Karpas-422 (cell line): ENCODE measurements around the gene HSCB. TPM values are rescaled to one million over a fixed set of nuclear protein-coding genes. Genes with fewer than 3 reads are reported as not detected.
"Not testable (repeated sequence)": the region's sequence is repeated elsewhere in the genome, so short reads cannot be mapped to it uniquely, and the experiment has no call there.

Source experiments
- DNase-seq: peaks from one replicate; pipeline ENCODE4 v3.0.0-alpha.2; 2015
- H2AFZ ChIP-seq: fragments of 200-600 bp; sonication (generic); 2 replicates; pipeline ENCODE4 v1.6.1; 2014; ENCODE audit warnings: antibody characterized with exemption, low read length, mixed read lengths
- H3K27ac ChIP-seq: fragments of 200-600 bp; sonication (generic); 2 replicates; pipeline ENCODE4 v1.5.1; 2014; ENCODE audit warnings: mild to moderate bottlenecking, low read length, moderate library complexity
- H3K27me3 ChIP-seq: fragments of 200-600 bp; sonication (generic); 2 replicates; pipeline ENCODE4 v1.6.1; 2014; ENCODE audit warnings: low read length, mixed read lengths
- H3K36me3 ChIP-seq: fragments of 200-600 bp; sonication (generic); 2 replicates; pipeline ENCODE4 v1.6.1; 2014; ENCODE audit warnings: low read length, mixed read lengths; ENCODE audit not compliant: insufficient read depth
- H3K4me1 ChIP-seq: fragments of 200-600 bp; sonication (generic); 2 replicates; pipeline ENCODE4 v1.6.1; 2014; ENCODE audit warnings: mild to moderate bottlenecking, low read length, mixed read lengths
- H3K4me2 ChIP-seq: fragments of 200-600 bp; sonication (generic); 2 replicates; pipeline ENCODE4 v1.6.1; 2014; ENCODE audit warnings: low read length, low read depth, mild to moderate bottlenecking; ENCODE audit not compliant: poor library complexity, severe bottlenecking
- H3K4me3 ChIP-seq: fragments of 200-600 bp; sonication (generic); 2 replicates; pipeline ENCODE4 v1.5.1; 2014; ENCODE audit warnings: mild to moderate bottlenecking, antibody characterized with exemption, low read length, mixed read lengths
- H3K79me2 ChIP-seq: fragments of 200-600 bp; sonication (generic); 2 replicates; pipeline ENCODE4 v1.6.1; 2014; ENCODE audit warnings: mild to moderate bottlenecking, low read length, mixed read lengths
- H3K9ac ChIP-seq: fragments of 200-600 bp; sonication (generic); 2 replicates; pipeline ENCODE4 v1.6.0; 2014; ENCODE audit warnings: low read length
- H3K9me2 ChIP-seq: fragments of 200-600 bp; sonication (generic), shearing (Covaris generic); replicated peaks from 2 replicates; pipeline ENCODE4 v1.6.0; 2014; ENCODE audit warnings: mild to moderate bottlenecking, low read length, moderate library complexity; ENCODE audit not compliant: insufficient read depth
- H3K9me3 ChIP-seq: fragments of 300-700, 200-600 bp; sonication (generic); 2 replicates; pipeline ENCODE4 v1.6.1; 2014; ENCODE audit warnings: low read length, mixed read lengths
- H4K20me1 ChIP-seq: fragments of 200-600 bp; sonication (generic); 2 replicates; pipeline ENCODE4 v1.6.1; 2014; ENCODE audit warnings: mild to moderate bottlenecking, antibody characterized with exemption, low read length, low read depth; ENCODE audit not compliant: insufficient read depth
- total RNA-seq: library from RNA; depleted of rRNA; stranded (reverse); fragments of >200 nt; shearing (Covaris generic); gene quantifications from 2 replicates; pipeline ENCODE4 v1.2.3, GENCODE V29; 2014; ENCODE audit warnings: low replicate concordance

HSCB gene
- total RNA-seq, 1 experiment from 2014 or later = 20.7 TPM

GRCh38 chr22:28734393-28734792, 7.4 kb upstream of the HSCB start:
- H2AFZ ChIP-seq = no peak overlapping the region
- no peak overlapping the region for H3K27ac ChIP-seq

GRCh38 chr22:28736301-28737155, 5.3 kb upstream of the HSCB start:
- H3K4me2 ChIP-seq = no peak overlapping the region
- no peak overlapping the region for H3K4me3 ChIP-seq
- peaks cover 30% of the 10 kb centered on the region for H3K4me1 ChIP-seq
- no peak overlapping the region for H2AFZ ChIP-seq
- no peak for DNase-seq
- no peaks in the 10 kb centered on the region for H3K9me3 ChIP-seq
- H3K27me3 ChIP-seq = no peaks in the 10 kb centered on the region
- 0 out of 2 replicates have a peak overlapping the region, but pooled peaks have one; percentile 1 for H3K27ac ChIP-seq
- no peaks in the 10 kb centered on the region for H3K9me2 ChIP-seq
- peaks cover 20% of the 10 kb centered on the region; the same call in 1 of the 2 replicates for H3K36me3 ChIP-seq
- H3K9ac ChIP-seq = no peak overlapping the region
- H3K79me2 ChIP-seq = peaks cover 88% of the 10 kb centered on the region
- H4K20me1 ChIP-seq = no peaks in the 10 kb centered on the region

More at GRCh38 chr22:28734393-28734792, 7.4 kb upstream of the HSCB start:
- H3K79me2 ChIP-seq = peaks cover 70% of the 10 kb centered on the region
- no peak overlapping the region for H3K4me2 ChIP-seq
- no peaks in the 10 kb centered on the region for H3K9me2 ChIP-seq
- H3K4me3 ChIP-seq = no peak overlapping the region
- H3K9me3 ChIP-seq = no peaks in the 10 kb centered on the region
- no peak overlapping the region for H3K9ac ChIP-seq
- H3K36me3 ChIP-seq = peaks cover 20% of the 10 kb centered on the region; the same call in 1 of the 2 replicates
- no peak for DNase-seq
- H3K27me3 ChIP-seq = no peaks in the 10 kb centered on the region
- H4K20me1 ChIP-seq = no peaks in the 10 kb centered on the region
- peaks cover 16% of the 10 kb centered on the region for H3K4me1 ChIP-seq

GRCh38 chr22:28737701-28738100, 4.1 kb upstream of the HSCB start:
- no peak overlapping the region for H3K4me3 ChIP-seq
- no peak overlapping the region for H3K4me2 ChIP-seq
- H3K27me3 ChIP-seq = no peaks in the 10 kb centered on the region
- no peak for DNase-seq
- peaks cover 87% of the 10 kb centered on the region for H3K79me2 ChIP-seq
- no peak overlapping the region for H3K9ac ChIP-seq
- H3K9me3 ChIP-seq = no peaks in the 10 kb centered on the region
- no peaks in the 10 kb centered on the region for H4K20me1 ChIP-seq
- no peaks in the 10 kb centered on the region for H3K9me2 ChIP-seq
- peaks cover 16% of the 10 kb centered on the region; the same call in 1 of the 2 replicates for H3K36me3 ChIP-seq
- no peak overlapping the region for H3K27ac ChIP-seq
- H3K4me1 ChIP-seq = peaks cover 32% of the 10 kb centered on the region
- no peak overlapping the region for H2AFZ ChIP-seq

GRCh38 chr22:28738876-28739275, 3.0 kb upstream of the HSCB start:
- Histone ChIP-seq H3K79me2 (peaks cover 89% of the 10 kb centered on the region), H3K4me1 (peaks cover 41% of the 10 kb centered on the region), H3K36me3 (peaks cover 13% of the 10 kb centered on the region; the same call in 1 of the 2 replicates)
- H3K9me3 ChIP-seq, H3K4me2 ChIP-seq, DNase-seq, H3K27me3 ChIP-seq, H3K4me3 ChIP-seq, H4K20me1 ChIP-seq, H3K9me2 ChIP-seq, H2AFZ ChIP-seq, H3K27ac ChIP-seq, H3K9ac ChIP-seq: not testable (repeated sequence)

GRCh38 chr22:28741200-28741784, 547 bp upstream of the HSCB start:
- no peak for DNase-seq

GRCh38 chr22:28742562-28742962, 723 bp downstream of the HSCB start:
- H4K20me1 ChIP-seq = no peaks in the 10 kb centered on the region
- H3K9ac ChIP-seq = peak overlapping the region; percentile 91
- H3K27ac ChIP-seq = peak overlapping the region; percentile 52
- DNase-seq = no peak
- peaks cover 33% of the 10 kb centered on the region for H3K4me1 ChIP-seq
- no peaks in the 10 kb centered on the region for H3K27me3 ChIP-seq
- peaks cover 56% of the 10 kb centered on the region for H3K79me2 ChIP-seq
- peaks cover 26% of the 10 kb centered on the region; the same call in 1 of the 2 replicates for H3K36me3 ChIP-seq
- H3K4me2 ChIP-seq = peak overlapping the region; percentile 88
- no peaks in the 10 kb centered on the region for H3K9me3 ChIP-seq
- peak overlapping the region; percentile 80 for H3K4me3 ChIP-seq
- peak overlapping the region; percentile 64; the same call in 1 of the 2 replicates for H2AFZ ChIP-seq
- no peaks in the 10 kb centered on the region for H3K9me2 ChIP-seq

More at GRCh38 chr22:28741200-28741784, 547 bp upstream of the HSCB start:
- Histone ChIP-seq H3K4me1 (peaks cover 41% of the 10 kb centered on the region), H3K4me3 (peak overlapping the region; percentile 80), H3K9ac (peak overlapping the region; percentile 76), H3K36me3 (peaks cover 24% of the 10 kb centered on the region; the same call in 1 of the 2 replicates), H4K20me1 (no peaks in the 10 kb centered on the region), H3K27ac (peak overlapping the region; percentile 76), H3K27me3 (no peaks in the 10 kb centered on the region), H3K4me2 (peak overlapping the region; percentile 92), H3K79me2 (peaks cover 68% of the 10 kb centered on the region), H3K9me2 (no peaks in the 10 kb centered on the region), H3K9me3 (no peaks in the 10 kb centered on the region), H2AFZ (peak overlapping the region; percentile 81)

GRCh38 chr22:28743852-28744251, 2.0 kb downstream of the HSCB start:
- Histone ChIP-seq H3K27me3 (no peaks in the 10 kb centered on the region), H3K4me1 (peaks cover 29% of the 10 kb centered on the region), H3K36me3 (peaks cover 20% of the 10 kb centered on the region; the same call in 1 of the 2 replicates), H3K9ac (no peak overlapping the region), H3K79me2 (peaks cover 43% of the 10 kb centered on the region), H4K20me1 (no peaks in the 10 kb centered on the region), H3K27ac (no peak overlapping the region), H3K9me3 (no peaks in the 10 kb centered on the region), H3K9me2 (no peaks in the 10 kb centered on the region), H3K4me3 (no peak overlapping the region), H2AFZ (no peak overlapping the region), H3K4me2 (no peak overlapping the region)
- no peak for DNase-seq

GRCh38 chr22:28750471-28750881, 8.6 kb downstream of the HSCB start:
- Histone ChIP-seq H3K79me2 (no peaks in the 10 kb centered on the region), H3K36me3 (peaks cover 10% of the 10 kb centered on the region; the same call in 1 of the 2 replicates), H3K4me3 (no peak overlapping the region), H3K9me3 (no peaks in the 10 kb centered on the region), H3K4me2 (no peak overlapping the region), H4K20me1 (no peaks in the 10 kb centered on the region), H3K27ac (no peak overlapping the region), H3K4me1 (no peaks in the 10 kb centered on the region), H2AFZ (no peak overlapping the region), H3K9me2 (no peaks in the 10 kb centered on the region), H3K27me3 (no peaks in the 10 kb centered on the region), H3K9ac (no peak overlapping the region)
- DNase-seq = no peak
